Liver (tissue), 3 donors: Measurements from ENCODE around the gene MAPK8IP3.

Experiments used
- RAD21 ChIP-seq, 2 donors: IDR thresholded peaks; 2 replicates each; pipeline ENCODE4 v1.6.1; 2016; ENCODE audit warnings: antibody characterized with exemption in 2 of 2, mild to moderate bottlenecking in 2 of 2
- TAF1 ChIP-seq: conservative IDR thresholded peaks from 2 replicates; pipeline ENCODE4 v1.6.1; 2016; ENCODE audit warnings: antibody characterized with exemption, mild to moderate bottlenecking
- TF ChIP-seq, protein P1 (sequence below): fragments of 150-350 bp; IDR thresholded peaks from 2 replicates; pipeline ENCODE4 v1.5.1; 2017; ENCODE audit warnings: improper control_type of control experiment, low read depth, low read length; ENCODE audit not compliant: missing input control
- TF ChIP-seq, protein P2 (sequence below): IDR thresholded peaks from 2 replicates; pipeline ENCODE4 v1.6.1; 2016; ENCODE audit warnings: antibody characterized with exemption, mild to moderate bottlenecking
- TF ChIP-seq, protein P3 (sequence below): IDR thresholded peaks from 2 replicates; pipeline ENCODE4 v1.6.1; 2016; ENCODE audit warnings: antibody characterized with exemption
- donor health status: healthy.
- donor health status: healthy.

DNA sequence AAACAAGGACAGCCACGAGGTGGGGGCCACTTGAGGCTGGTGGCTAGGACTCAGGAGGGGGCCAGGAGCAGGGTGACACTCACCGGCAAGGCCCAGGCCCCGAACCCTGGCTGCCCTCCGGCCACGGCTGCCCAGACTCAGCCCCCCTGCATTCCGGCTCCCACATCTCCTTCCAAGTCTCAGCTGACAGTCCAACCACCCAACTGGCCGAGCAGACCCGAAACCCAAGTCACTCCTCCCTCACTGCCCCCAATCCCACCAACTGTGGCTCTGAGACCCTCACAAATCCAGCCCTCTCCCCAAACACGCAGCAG is 111.2 kb downstream of the MAPK8IP3 start:
- TF ChIP-seq, protein P1, sequence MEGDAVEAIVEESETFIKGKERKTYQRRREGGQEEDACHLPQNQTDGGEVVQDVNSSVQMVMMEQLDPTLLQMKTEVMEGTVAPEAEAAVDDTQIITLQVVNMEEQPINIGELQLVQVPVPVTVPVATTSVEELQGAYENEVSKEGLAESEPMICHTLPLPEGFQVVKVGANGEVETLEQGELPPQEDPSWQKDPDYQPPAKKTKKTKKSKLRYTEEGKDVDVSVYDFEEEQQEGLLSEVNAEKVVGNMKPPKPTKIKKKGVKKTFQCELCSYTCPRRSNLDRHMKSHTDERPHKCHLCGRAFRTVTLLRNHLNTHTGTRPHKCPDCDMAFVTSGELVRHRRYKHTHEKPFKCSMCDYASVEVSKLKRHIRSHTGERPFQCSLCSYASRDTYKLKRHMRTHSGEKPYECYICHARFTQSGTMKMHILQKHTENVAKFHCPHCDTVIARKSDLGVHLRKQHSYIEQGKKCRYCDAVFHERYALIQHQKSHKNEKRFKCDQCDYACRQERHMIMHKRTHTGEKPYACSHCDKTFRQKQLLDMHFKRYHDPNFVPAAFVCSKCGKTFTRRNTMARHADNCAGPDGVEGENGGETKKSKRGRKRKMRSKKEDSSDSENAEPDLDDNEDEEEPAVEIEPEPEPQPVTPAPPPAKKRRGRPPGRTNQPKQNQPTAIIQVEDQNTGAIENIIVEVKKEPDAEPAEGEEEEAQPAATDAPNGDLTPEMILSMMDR: no peak
- TF ChIP-seq, protein P2, sequence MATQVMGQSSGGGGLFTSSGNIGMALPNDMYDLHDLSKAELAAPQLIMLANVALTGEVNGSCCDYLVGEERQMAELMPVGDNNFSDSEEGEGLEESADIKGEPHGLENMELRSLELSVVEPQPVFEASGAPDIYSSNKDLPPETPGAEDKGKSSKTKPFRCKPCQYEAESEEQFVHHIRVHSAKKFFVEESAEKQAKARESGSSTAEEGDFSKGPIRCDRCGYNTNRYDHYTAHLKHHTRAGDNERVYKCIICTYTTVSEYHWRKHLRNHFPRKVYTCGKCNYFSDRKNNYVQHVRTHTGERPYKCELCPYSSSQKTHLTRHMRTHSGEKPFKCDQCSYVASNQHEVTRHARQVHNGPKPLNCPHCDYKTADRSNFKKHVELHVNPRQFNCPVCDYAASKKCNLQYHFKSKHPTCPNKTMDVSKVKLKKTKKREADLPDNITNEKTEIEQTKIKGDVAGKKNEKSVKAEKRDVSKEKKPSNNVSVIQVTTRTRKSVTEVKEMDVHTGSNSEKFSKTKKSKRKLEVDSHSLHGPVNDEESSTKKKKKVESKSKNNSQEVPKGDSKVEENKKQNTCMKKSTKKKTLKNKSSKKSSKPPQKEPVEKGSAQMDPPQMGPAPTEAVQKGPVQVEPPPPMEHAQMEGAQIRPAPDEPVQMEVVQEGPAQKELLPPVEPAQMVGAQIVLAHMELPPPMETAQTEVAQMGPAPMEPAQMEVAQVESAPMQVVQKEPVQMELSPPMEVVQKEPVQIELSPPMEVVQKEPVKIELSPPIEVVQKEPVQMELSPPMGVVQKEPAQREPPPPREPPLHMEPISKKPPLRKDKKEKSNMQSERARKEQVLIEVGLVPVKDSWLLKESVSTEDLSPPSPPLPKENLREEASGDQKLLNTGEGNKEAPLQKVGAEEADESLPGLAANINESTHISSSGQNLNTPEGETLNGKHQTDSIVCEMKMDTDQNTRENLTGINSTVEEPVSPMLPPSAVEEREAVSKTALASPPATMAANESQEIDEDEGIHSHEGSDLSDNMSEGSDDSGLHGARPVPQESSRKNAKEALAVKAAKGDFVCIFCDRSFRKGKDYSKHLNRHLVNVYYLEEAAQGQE: no peak
- TF ChIP-seq, protein P3, sequence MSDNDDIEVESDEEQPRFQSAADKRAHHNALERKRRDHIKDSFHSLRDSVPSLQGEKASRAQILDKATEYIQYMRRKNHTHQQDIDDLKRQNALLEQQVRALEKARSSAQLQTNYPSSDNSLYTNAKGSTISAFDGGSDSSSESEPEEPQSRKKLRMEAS: no peak
- TF ChIP-seq TAF1 (no peak), RAD21 (IDR thresholded peaks at IDR 0.05) (no peak)
